Thoracic aorta (tissue), 2 donors: ENCODE measurements around the gene FZD1. TPM values are rescaled to one million over a fixed set of nuclear protein-coding genes. Genes with fewer than 3 reads are reported as not detected.

Experiments used
- ATAC-seq: fragments of 150-250 bp; one replicate; pipeline ENCODE4 v1.8.0; 2017; ENCODE audit warnings: low read depth; ENCODE audit not compliant: insufficient number of reproducible peaks, low FRiP score
- DNase-seq: peaks from one replicate; pipeline ENCODE4 v3.0.0-alpha.2; 2020; ENCODE audit warnings: low spot score
- H3K27ac ChIP-seq, 2 donors: fragments of 200-600 bp; sonication (generic); 1 replicate in 1 of 2; 2 replicates in 1 of 2; pipeline ENCODE4 v1.5.1; 2016; ENCODE audit warnings: mild to moderate bottlenecking in 2 of 2, moderate library complexity in 2 of 2
- H3K27me3 ChIP-seq: fragments of 200-600 bp; sonication (generic); replicated peaks from 2 replicates; pipeline ENCODE4 v1.6.0; 2016; ENCODE audit warnings: mild to moderate bottlenecking; ENCODE audit not compliant: insufficient read depth
- H3K36me3 ChIP-seq: fragments of 200-600 bp; sonication (generic); one replicate; pipeline ENCODE4 v1.5.1; 2016
- H3K4me1 ChIP-seq, 2 donors: fragments of 200-600 bp; sonication (generic); 1 replicate in 1 of 2; 2 replicates in 1 of 2; pipeline versions ENCODE4 v1.5.1 to v1.6.0; 2016; ENCODE audit warnings: low read depth in 2 of 2, mild to moderate bottlenecking in 1 of 2; ENCODE audit not compliant: control insufficient read depth in 1 of 2
- H3K4me3 ChIP-seq: fragments of 200-600 bp; sonication (generic); 2 replicates; pipeline ENCODE4 v1.5.1; 2016; ENCODE audit warnings: mild to moderate bottlenecking
- H3K9me3 ChIP-seq: fragments of 200-600 bp; sonication (generic); 2 replicates; pipeline ENCODE4 v1.5.1; 2016
- CTCF ChIP-seq: fragments of 200-600 bp; sonication (generic); IDR thresholded peaks from one replicate; pipeline ENCODE4 v1.5.1; 2019; ENCODE audit warnings: antibody characterized with exemption
- total RNA-seq, 2 donors: library from RNA; depleted of rRNA; stranded (reverse); fragments of >200 nt; gene quantifications; one replicate each; pipeline versions ENCODE4 v1.1.0 to v1.2.3, GENCODE V29; 2016

FZD1 gene
- 10 to 100 TPM; 33.6 to 57.9 TPM for total RNA-seq

- peak; percentile 17 for TF ChIP-seq CTCF
- H3K4me3 ChIP-seq = peak within 1 kb of the TSS; percentile 75
- peaks cover 0 to 37% of the 10 kb centered on the region in 2 donors for H3K4me1 ChIP-seq
- DNase-seq (peak; percentile 85), ATAC-seq (peak; percentile 87)
- H3K36me3 ChIP-seq = no peaks in the 10 kb centered on the region
- H3K27me3 ChIP-seq = no peaks in the 10 kb centered on the region
- no peaks in the 10 kb centered on the region for H3K9me3 ChIP-seq
- H3K27ac ChIP-seq = peak within 1 kb of the TSS; percentile 95 to 97
Measured at GRCh38 chr7:91264046-91264923, at the start of gene FZD1. FZD1 (plus strand) TSS chr7:91264433; CDS start chr7:91264881, 448 bp downstream.

DNA sequence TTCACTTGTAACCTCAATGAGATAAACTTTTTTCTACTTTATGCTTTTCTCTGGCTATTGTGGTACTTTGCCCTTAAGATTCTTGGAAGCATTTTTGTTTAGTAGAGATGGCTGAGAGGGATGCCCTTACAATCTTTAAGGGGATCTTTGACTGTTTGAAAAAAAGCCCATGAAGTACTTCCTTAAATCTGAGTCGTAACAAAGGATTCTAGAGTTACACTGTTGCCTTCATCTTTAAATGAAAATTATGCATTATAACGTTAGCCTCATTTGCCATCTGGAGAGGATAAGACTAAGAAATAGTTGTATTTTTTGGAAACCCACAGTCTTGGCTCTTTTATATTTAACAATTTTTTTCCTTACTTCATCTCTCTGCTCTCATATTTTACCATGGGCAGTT is 37.8 kb upstream of the FZD1 start:
- DNase-seq = no peak
- no peak for TF ChIP-seq CTCF
- Histone ChIP-seq H3K4me3 (no peak overlapping the region), H3K27ac (no peak overlapping the region), H3K9me3 (no peaks in the 10 kb centered on the region), H3K4me1 (no peaks in the 10 kb centered on the region), H3K36me3 (no peaks in the 10 kb centered on the region), H3K27me3 (no peaks in the 10 kb centered on the region)
- ATAC-seq = no peak

DNA sequence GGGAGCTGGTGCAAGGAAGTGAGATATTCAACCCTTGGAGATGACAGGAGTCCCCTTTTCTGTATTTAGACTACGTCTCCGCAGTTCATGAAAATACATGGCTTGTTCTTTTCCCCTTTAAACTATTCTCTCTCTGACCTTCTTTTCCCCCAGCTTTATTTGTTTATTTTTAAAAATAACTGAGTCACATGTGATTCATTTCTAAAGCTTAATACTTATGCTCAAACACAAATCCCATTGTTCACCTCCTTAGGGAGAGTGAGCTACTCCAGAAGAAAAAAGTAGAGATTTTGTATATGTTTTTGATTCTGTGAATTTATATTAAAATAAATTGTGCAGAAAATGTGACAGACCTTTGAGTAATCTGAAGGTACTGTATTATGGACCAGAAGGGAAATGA is 35.9 kb upstream of the FZD1 start:
- no peak for TF ChIP-seq CTCF
- ATAC-seq = no peak
- H3K27ac ChIP-seq = no peak overlapping the region

GRCh38 chr7:91228927-91229558 is 35.2 kb upstream of the FZD1 start:
- no peak for ATAC-seq
- no peaks in the 10 kb centered on the region for H3K4me1 ChIP-seq

More for the DNA sequence above, 35.9 kb upstream of the FZD1 start:
- no peak for DNase-seq
- H3K4me1 ChIP-seq = no peaks in the 10 kb centered on the region
- no peaks in the 10 kb centered on the region for H3K9me3 ChIP-seq
- H3K27me3 ChIP-seq = no peaks in the 10 kb centered on the region
- no peaks in the 10 kb centered on the region for H3K36me3 ChIP-seq
- no peak overlapping the region for H3K4me3 ChIP-seq

More at GRCh38 chr7:91228927-91229558, 35.2 kb upstream of the FZD1 start:
- DNase-seq = no peak
- Histone ChIP-seq H3K9me3 (no peaks in the 10 kb centered on the region), H3K4me3 (no peak overlapping the region), H3K36me3 (no peaks in the 10 kb centered on the region), H3K27ac (no peak overlapping the region), H3K27me3 (no peaks in the 10 kb centered on the region)
- TF ChIP-seq CTCF = no peak
